Prostate gland (tissue), 2 donors: ENCODE measurements around the gene COG5.

ENCODE experiments used
- CTCF ChIP-seq, 4 experiments: fragments of 200-600 bp in 2 of 4; fragments of 450-650 bp in 2 of 4; sonication (generic) in 2 of 4; IDR thresholded peaks; 1 replicate in 3 of 4; 2 replicates in 1 of 4; pipeline ENCODE4 v1.5.1; 2016 to 2019; ENCODE audit warnings: antibody characterized with exemption in 4 of 4, mild to moderate bottlenecking in 2 of 4, moderate library complexity in 2 of 4
- POLR2A ChIP-seq: fragments of 450-650 bp; IDR thresholded peaks from one replicate; pipeline ENCODE4 v1.6.1; 2016; ENCODE audit warnings: antibody characterized with exemption, mild to moderate bottlenecking
- POLR2AphosphoS5 ChIP-seq: sonication (generic); formaldehyde crosslinking; IDR thresholded peaks from one replicate; pipeline ENCODE4 v1.6.1; 2017; ENCODE audit warnings: antibody characterized with exemption

- TF ChIP-seq CTCF (IDR thresholded peaks at IDR 0.05) (no peak), POLR2AphosphoS5 (peak; percentile 14), POLR2A (no peak)
Observed at GRCh38 chr7:107208024-107208521, 355.6 kb downstream of the COG5 start.
